ENCODE data around the gene PRSS2. TPM values are rescaled to one million over a fixed set of nuclear protein-coding genes. Genes with fewer than 3 reads are reported as not detected.

Gene PRSS2
- total RNA-seq, 4 donors from 2014 or later, result 0.39 TPM; not detected in 3

DNA sequence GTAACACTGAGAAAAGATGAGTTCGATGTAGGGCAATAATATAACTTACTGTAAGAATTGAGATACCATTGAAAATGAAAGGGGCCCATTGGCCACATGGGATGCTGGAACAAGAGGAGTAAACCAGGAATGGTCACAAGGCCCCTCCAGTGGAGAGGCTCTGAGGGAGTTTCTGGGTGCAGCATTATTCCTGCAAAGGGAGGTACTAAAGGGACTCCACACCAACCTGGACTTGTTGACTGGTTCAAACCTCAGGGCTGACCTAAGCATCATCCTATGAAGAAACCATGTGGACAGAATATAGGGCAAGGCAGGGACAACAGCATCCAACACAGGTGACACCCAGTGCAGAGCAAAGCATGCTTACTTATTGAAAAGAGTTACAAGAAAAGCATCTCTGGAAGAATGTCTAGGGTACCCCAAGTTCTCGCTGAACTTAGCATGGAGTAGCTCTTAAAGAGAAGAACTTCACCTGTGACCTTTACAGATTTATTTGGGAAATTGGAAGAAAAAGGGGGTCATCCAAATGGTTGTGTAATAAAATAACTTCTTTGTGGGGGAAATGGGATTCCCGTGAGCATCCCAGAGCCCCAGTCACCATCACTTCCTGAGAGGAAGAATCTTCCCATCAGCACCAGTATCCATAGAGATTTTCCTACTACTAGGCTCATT is 34.7 kb downstream of the PRSS2 start:
- no peaks in the 10 kb centered on the region for H3K4me1 ChIP-seq
- H3K27me3 ChIP-seq, result peaks cover 0 to 46% (median 0%) of the 10 kb centered on the region in 4 donors
- H3K9me3 ChIP-seq, result no peaks in the 10 kb centered on the region
- H3K27ac ChIP-seq (replicated peaks in 1 of 4), result no peak overlapping the region
- TF ChIP-seq EP300 (IDR thresholded peaks at IDR 0.05), result no peak
- no peak for TF ChIP-seq POLR2A (IDR thresholded peaks at IDR 0.05; ENCODE audit: low read depth)
- TF ChIP-seq, protein P1, sequence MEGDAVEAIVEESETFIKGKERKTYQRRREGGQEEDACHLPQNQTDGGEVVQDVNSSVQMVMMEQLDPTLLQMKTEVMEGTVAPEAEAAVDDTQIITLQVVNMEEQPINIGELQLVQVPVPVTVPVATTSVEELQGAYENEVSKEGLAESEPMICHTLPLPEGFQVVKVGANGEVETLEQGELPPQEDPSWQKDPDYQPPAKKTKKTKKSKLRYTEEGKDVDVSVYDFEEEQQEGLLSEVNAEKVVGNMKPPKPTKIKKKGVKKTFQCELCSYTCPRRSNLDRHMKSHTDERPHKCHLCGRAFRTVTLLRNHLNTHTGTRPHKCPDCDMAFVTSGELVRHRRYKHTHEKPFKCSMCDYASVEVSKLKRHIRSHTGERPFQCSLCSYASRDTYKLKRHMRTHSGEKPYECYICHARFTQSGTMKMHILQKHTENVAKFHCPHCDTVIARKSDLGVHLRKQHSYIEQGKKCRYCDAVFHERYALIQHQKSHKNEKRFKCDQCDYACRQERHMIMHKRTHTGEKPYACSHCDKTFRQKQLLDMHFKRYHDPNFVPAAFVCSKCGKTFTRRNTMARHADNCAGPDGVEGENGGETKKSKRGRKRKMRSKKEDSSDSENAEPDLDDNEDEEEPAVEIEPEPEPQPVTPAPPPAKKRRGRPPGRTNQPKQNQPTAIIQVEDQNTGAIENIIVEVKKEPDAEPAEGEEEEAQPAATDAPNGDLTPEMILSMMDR (IDR thresholded peaks at IDR 0.05), result no peak
- TF ChIP-seq POLR2AphosphoS5 (IDR thresholded peaks at IDR 0.05), result no peak
- no peaks in the 10 kb centered on the region for H3K36me3 ChIP-seq
- 88% methylated on average over 3 of the region's 3 CpGs for WGBS
- intact Hi-C loops (cut with DNase I), result no loop called here
- no peak overlapping the region for H3K4me3 ChIP-seq
- no peak for DNase-seq (ENCODE audit: extremely low spot score)

DNA sequence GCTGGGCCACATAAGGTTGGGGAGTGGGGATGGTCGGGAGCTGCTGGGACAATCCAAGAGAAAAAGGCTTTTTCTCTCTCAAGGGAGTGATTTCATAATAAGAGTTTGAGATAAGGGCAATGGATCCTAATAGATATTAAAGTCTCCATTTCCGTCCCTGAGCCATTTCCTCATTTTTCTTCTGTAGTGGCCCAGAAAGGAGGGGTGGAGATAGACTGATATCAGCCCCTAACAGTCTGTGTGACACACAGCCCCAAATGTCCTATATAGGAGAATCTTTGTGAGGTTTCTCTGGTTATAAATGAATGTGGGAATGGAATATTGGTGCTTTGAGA is 35.2 kb downstream of the PRSS2 start:
- Histone ChIP-seq H3K27me3 (peaks cover 0 to 44% (median 0%) of the 10 kb centered on the region in 4 donors), H3K4me1 (no peaks in the 10 kb centered on the region), H3K27ac (replicated peaks in 1 of 4) (no peak overlapping the region), H3K36me3 (no peaks in the 10 kb centered on the region), H3K9me3 (no peaks in the 10 kb centered on the region), H3K4me3 (no peak overlapping the region)
- DNase-seq (ENCODE audit: extremely low spot score), result no peak
- intact Hi-C loops (cut with DNase I), result no loop called here
- 48% methylated on average over 2 of the region's 2 CpGs for WGBS
- TF ChIP-seq POLR2AphosphoS5 (IDR thresholded peaks at IDR 0.05) (no peak), POLR2A (IDR thresholded peaks at IDR 0.05; ENCODE audit: low read depth) (no peak), EP300 (IDR thresholded peaks at IDR 0.05) (no peak)
- TF ChIP-seq, protein P1 (IDR thresholded peaks at IDR 0.05), result no peak

DNA sequence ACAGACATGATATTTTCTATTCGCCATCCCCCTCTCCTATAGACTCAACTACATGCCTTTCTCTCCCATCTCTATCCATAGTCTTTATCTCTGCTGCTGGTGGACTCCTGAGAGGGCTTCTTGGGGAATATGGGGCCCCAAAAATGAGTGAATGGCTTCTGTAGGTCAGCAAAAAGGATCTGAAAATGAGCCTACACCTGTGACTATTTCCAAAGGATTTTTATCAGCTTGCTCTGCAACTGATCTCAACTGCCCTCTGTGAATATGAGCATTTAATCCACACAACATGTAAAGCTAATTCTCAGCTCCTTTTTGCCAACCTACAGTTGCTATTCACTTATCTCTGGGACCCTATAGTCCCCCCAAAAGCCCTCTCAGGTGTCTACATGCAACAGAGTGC is 36.2 kb downstream of the PRSS2 start:
- 81% methylated on average over 1 of the region's 1 CpG for WGBS
- TF ChIP-seq POLR2A (IDR thresholded peaks at IDR 0.05; ENCODE audit: low read depth) (no peak), POLR2AphosphoS5 (IDR thresholded peaks at IDR 0.05) (no peak), EP300 (IDR thresholded peaks at IDR 0.05) (no peak)
- TF ChIP-seq, protein P1 (IDR thresholded peaks at IDR 0.05), result no peak
- intact Hi-C loops (cut with DNase I), result no loop called here
- H3K27ac ChIP-seq (replicated peaks in 1 of 4), result no peak overlapping the region
- H3K36me3 ChIP-seq, result no peaks in the 10 kb centered on the region
- peaks cover 0 to 46% (median 2%) of the 10 kb centered on the region in 4 donors for H3K27me3 ChIP-seq
- no peak for DNase-seq (ENCODE audit: extremely low spot score)
- no peaks in the 10 kb centered on the region for H3K9me3 ChIP-seq
- no peaks in the 10 kb centered on the region for H3K4me1 ChIP-seq
- no peak overlapping the region for H3K4me3 ChIP-seq

DNA sequence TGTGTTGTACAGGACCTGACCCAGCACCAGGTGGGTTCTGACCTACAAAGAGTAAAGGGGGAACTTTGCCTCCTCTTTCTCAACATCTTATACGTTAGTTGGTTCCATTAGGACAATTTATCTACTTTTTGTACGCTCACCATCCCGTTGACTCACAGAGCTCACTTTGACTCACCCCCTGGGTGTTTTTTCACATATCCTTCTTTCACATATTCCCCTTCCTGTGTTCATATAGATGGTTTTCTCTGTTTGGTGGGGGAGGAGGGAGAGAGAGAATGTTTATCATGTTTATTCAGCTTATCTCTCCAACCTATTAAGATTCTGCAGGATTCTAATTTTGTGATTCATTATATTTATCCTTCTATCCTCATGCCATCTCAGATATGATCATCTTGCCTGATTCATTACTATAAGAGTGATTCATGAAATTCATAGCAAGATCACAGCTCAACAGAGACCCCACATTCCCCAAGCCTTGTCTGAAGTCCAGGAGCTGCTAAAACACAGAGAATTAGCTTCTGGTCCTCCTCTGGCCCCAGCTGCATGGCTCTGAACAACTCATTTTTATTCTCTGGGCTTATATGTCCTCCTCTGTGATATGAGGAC is 37.2 kb downstream of the PRSS2 start:
- H3K27ac ChIP-seq (replicated peaks in 1 of 4), result no peak overlapping the region
- WGBS, result 62% methylated on average over 3 of the region's 3 CpGs

More for the DNA sequence above, 37.2 kb downstream of the PRSS2 start:
- H3K36me3 ChIP-seq, result no peaks in the 10 kb centered on the region
- TF ChIP-seq EP300 (IDR thresholded peaks at IDR 0.05) (no peak), POLR2AphosphoS5 (IDR thresholded peaks at IDR 0.05) (no peak), POLR2A (IDR thresholded peaks at IDR 0.05; ENCODE audit: low read depth) (no peak)
- TF ChIP-seq, protein P1 (IDR thresholded peaks at IDR 0.05), result no peak
- no peaks in the 10 kb centered on the region for H3K9me3 ChIP-seq
- peaks cover 0 to 56% (median 6%) of the 10 kb centered on the region in 4 donors for H3K27me3 ChIP-seq
- H3K4me3 ChIP-seq, result no peak overlapping the region
- intact Hi-C loops (cut with DNase I), result no loop called here
- peak; percentile 83 for DNase-seq (ENCODE audit: extremely low spot score)
- H3K4me1 ChIP-seq, result no peaks in the 10 kb centered on the region
